ENCODE measurements around the gene SPN. TPM values are rescaled to one million over a fixed set of nuclear protein-coding genes. Genes with fewer than 3 reads are reported as not detected.

SPN gene
- total RNA-seq, 1 experiment from 2014 or later, result not detected

GRCh38 chr16:29680180-29680598 lies 17.1 kb downstream of the SPN start:
- no peaks in the 10 kb centered on the region for H3K9me3 ChIP-seq (ENCODE audit: low read length)
- no peak for TF ChIP-seq CTCF (conservative IDR thresholded peaks at IDR 0.05; ENCODE audit: low read depth, low read length)
- TF ChIP-seq EZH2 (IDR thresholded peaks at IDR 0.05; ENCODE audit: low read length, unreplicated experiment), result no peak
- no peak for TF ChIP-seq EZH2phosphoT487 (IDR thresholded peaks at IDR 0.05; ENCODE audit: borderline replicate concordance, low read length)
- ATAC-seq (no peak), DNase-seq (no peak)
- no peak overlapping the region for H2AFZ ChIP-seq (ENCODE audit: low read length)
- H3K4me1 ChIP-seq (ENCODE audit: insufficient read depth, low read length), result no peaks in the 10 kb centered on the region; the same call in 1 of the 2 replicates
- H3K9ac ChIP-seq (ENCODE audit: low read length), result no peak overlapping the region
- no peaks in the 10 kb centered on the region for H3F3A ChIP-seq (ENCODE audit: low read length, unreplicated experiment)
- H3K4me3 ChIP-seq (ENCODE audit: low read length), result no peak overlapping the region
- H3K27me3 ChIP-seq (ENCODE audit: low read length), result no peaks in the 10 kb centered on the region
- H3K27ac ChIP-seq (ENCODE audit: low read length), result no peak overlapping the region
- ChIA-PET CTCF (interaction anchor here (0.6 kb wide), 1 partner anchor 485 kb away, joined by 6 read pairs; no protein-coding TSS in a partner anchor), POLR2A (ENCODE audit: unreplicated experiment) (no interaction called here)
- H3K79me2 ChIP-seq (ENCODE audit: low read length), result no peaks in the 10 kb centered on the region
- no TSS peak for BruUV-seq (replicated peaks)
- no peaks in the 10 kb centered on the region for H3K36me3 ChIP-seq (ENCODE audit: low read depth, low read length)
- no peaks in the 10 kb centered on the region for H4K20me1 ChIP-seq (ENCODE audit: low read length)
- intact Hi-C loops (cut with micrococcal nuclease), result no loop called here
- H3K9me2 ChIP-seq (replicated peaks; ENCODE audit: low read length), result no peaks in the 10 kb centered on the region
- no peak overlapping the region for H3K4me2 ChIP-seq (ENCODE audit: low read length)

- H3K79me2 ChIP-seq (ENCODE audit: low read length), result no peaks in the 10 kb centered on the region
- H3K27ac ChIP-seq (ENCODE audit: low read length), result no peak overlapping the region
- POLR2A ChIA-PET (ENCODE audit: unreplicated experiment), result no interaction called here
- H3K4me2 ChIP-seq (ENCODE audit: low read length), result no peak overlapping the region
- no peaks in the 10 kb centered on the region; the same call in 1 of the 2 replicates for H3K4me1 ChIP-seq (ENCODE audit: insufficient read depth, low read length)
- H3K9me2 ChIP-seq (replicated peaks; ENCODE audit: low read length), result no peaks in the 10 kb centered on the region
- CTCF ChIA-PET, result no interaction called here
- no peaks in the 10 kb centered on the region for H3K36me3 ChIP-seq (ENCODE audit: low read depth, low read length)
- intact Hi-C loops (cut with micrococcal nuclease), result no loop called here
- no peak for DNase-seq
- H3K9ac ChIP-seq (ENCODE audit: low read length), result no peak overlapping the region
- ATAC-seq, result no peak
- H4K20me1 ChIP-seq (ENCODE audit: low read length), result no peaks in the 10 kb centered on the region
- no peak overlapping the region for H2AFZ ChIP-seq (ENCODE audit: low read length)
- BruUV-seq (replicated peaks), result no TSS peak
- no peaks in the 10 kb centered on the region for H3K27me3 ChIP-seq (ENCODE audit: low read length)
- no peaks in the 10 kb centered on the region for H3K9me3 ChIP-seq (ENCODE audit: low read length)
- no peaks in the 10 kb centered on the region for H3F3A ChIP-seq (ENCODE audit: low read length, unreplicated experiment)
- TF ChIP-seq CTCF (conservative IDR thresholded peaks at IDR 0.05; ENCODE audit: low read depth, low read length) (no peak), EZH2phosphoT487 (IDR thresholded peaks at IDR 0.05; ENCODE audit: borderline replicate concordance, low read length) (no peak), EZH2 (IDR thresholded peaks at IDR 0.05; ENCODE audit: low read length, unreplicated experiment) (no peak)
- H3K4me3 ChIP-seq (ENCODE audit: low read length), result no peak overlapping the region
Measured at GRCh38 chr16:29683543-29684090, 20.6 kb downstream of the SPN start.

DNA sequence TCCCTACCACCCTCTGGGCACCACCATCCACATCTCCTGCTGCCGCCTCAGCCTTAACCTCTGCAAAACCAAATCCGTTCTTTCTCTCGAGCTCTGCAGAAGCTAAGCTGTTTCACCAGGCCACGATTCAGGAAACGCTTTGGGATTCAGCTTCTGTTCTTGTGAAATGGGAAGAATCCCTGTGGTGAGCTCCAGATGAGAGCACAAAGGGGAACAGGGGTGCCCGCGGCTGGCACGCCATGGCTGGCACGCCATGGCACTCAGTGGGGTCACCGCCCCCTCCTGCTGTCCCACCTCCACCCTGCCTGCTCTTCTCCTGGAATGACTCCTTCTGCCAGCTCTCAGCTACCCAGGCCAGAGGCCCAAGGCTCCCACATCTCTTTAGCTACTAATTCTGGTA lies 21.6 kb downstream of the SPN start:
- H3K4me2 ChIP-seq (ENCODE audit: low read length), result no peak overlapping the region
- DNase-seq (no peak), ATAC-seq (no peak)
- H3F3A ChIP-seq (ENCODE audit: low read length, unreplicated experiment), result no peaks in the 10 kb centered on the region
- H4K20me1 ChIP-seq (ENCODE audit: low read length), result no peaks in the 10 kb centered on the region
- H3K4me1 ChIP-seq (ENCODE audit: insufficient read depth, low read length), result no peaks in the 10 kb centered on the region; the same call in 1 of the 2 replicates
- no peak overlapping the region for H3K4me3 ChIP-seq (ENCODE audit: low read length)
- BruUV-seq (replicated peaks), result no TSS peak
- H2AFZ ChIP-seq (ENCODE audit: low read length), result no peak overlapping the region
- TF ChIP-seq EZH2phosphoT487 (IDR thresholded peaks at IDR 0.05; ENCODE audit: borderline replicate concordance, low read length), result no peak
- no peak for TF ChIP-seq EZH2 (IDR thresholded peaks at IDR 0.05; ENCODE audit: low read length, unreplicated experiment)
- no peak for TF ChIP-seq CTCF (conservative IDR thresholded peaks at IDR 0.05; ENCODE audit: low read depth, low read length)
- ChIA-PET CTCF (no interaction called here), POLR2A (ENCODE audit: unreplicated experiment) (interaction anchor here (0.7 kb wide), 1 partner anchor 39 kb away, joined by 3 read pairs; no protein-coding TSS in a partner anchor)
- no peaks in the 10 kb centered on the region for H3K36me3 ChIP-seq (ENCODE audit: low read depth, low read length)
- no peak overlapping the region for H3K9ac ChIP-seq (ENCODE audit: low read length)
- H3K9me3 ChIP-seq (ENCODE audit: low read length), result no peaks in the 10 kb centered on the region
- no peaks in the 10 kb centered on the region for H3K27me3 ChIP-seq (ENCODE audit: low read length)
- H3K9me2 ChIP-seq (replicated peaks; ENCODE audit: low read length), result no peaks in the 10 kb centered on the region
- H3K27ac ChIP-seq (ENCODE audit: low read length), result no peak overlapping the region
- intact Hi-C loops (cut with micrococcal nuclease), result no loop called here
- H3K79me2 ChIP-seq (ENCODE audit: low read length), result no peaks in the 10 kb centered on the region
